ENCODE results near the gene TREM2. TPM values are rescaled to one million over a fixed set of nuclear protein-coding genes. Genes with fewer than 3 reads are reported as not detected.

TREM2 gene
- total RNA-seq, 1 donor from 2014 or later, result not detected

- H3K4me1 ChIP-seq (ENCODE audit: insufficient read depth, low read length), result no peaks in the 10 kb centered on the region
- H3K79me2 ChIP-seq (ENCODE audit: insufficient read depth, low read length), result no peaks in the 10 kb centered on the region
- no peak overlapping the region for H3K4me2 ChIP-seq (ENCODE audit: low read length)
- no peaks in the 10 kb centered on the region for H3K9me3 ChIP-seq (ENCODE audit: insufficient read depth, low read depth, low read length)
- no peak for DNase-seq (ENCODE audit: low read depth)
- TF ChIP-seq EZH2 (IDR thresholded peaks at IDR 0.05; ENCODE audit: insufficient read depth, low read length), result no peak
- TF ChIP-seq, protein P1, sequence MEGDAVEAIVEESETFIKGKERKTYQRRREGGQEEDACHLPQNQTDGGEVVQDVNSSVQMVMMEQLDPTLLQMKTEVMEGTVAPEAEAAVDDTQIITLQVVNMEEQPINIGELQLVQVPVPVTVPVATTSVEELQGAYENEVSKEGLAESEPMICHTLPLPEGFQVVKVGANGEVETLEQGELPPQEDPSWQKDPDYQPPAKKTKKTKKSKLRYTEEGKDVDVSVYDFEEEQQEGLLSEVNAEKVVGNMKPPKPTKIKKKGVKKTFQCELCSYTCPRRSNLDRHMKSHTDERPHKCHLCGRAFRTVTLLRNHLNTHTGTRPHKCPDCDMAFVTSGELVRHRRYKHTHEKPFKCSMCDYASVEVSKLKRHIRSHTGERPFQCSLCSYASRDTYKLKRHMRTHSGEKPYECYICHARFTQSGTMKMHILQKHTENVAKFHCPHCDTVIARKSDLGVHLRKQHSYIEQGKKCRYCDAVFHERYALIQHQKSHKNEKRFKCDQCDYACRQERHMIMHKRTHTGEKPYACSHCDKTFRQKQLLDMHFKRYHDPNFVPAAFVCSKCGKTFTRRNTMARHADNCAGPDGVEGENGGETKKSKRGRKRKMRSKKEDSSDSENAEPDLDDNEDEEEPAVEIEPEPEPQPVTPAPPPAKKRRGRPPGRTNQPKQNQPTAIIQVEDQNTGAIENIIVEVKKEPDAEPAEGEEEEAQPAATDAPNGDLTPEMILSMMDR (IDR thresholded peaks at IDR 0.05; ENCODE audit: insufficient read depth, low read depth, low read length), result no peak
- H2AFZ ChIP-seq (ENCODE audit: low read depth, low read length), result no peak overlapping the region
- Mint-ChIP-seq H3K9me3 (ENCODE audit: unreplicated experiment) (peaks cover 5% of the 10 kb centered on the region), H3K36me3 (ENCODE audit: low read depth, unreplicated experiment) (peaks cover 3% of the 10 kb centered on the region), H3K4me3 (ENCODE audit: unreplicated experiment) (no peak overlapping the region), H3K27ac (ENCODE audit: unreplicated experiment) (no peak overlapping the region), H3K27me3 (ENCODE audit: low read depth, unreplicated experiment) (peaks cover 38% of the 10 kb centered on the region), H3K4me1 (ENCODE audit: low read depth, unreplicated experiment) (peaks cover 4% of the 10 kb centered on the region)
- H3K9ac ChIP-seq (ENCODE audit: low read length), result no peak overlapping the region
- no peaks in the 10 kb centered on the region for H3K27me3 ChIP-seq (ENCODE audit: insufficient read depth, low read length)
- no peaks in the 10 kb centered on the region for H3K36me3 ChIP-seq (ENCODE audit: insufficient read depth, low read length)
- H3K27ac ChIP-seq (ENCODE audit: low read depth, low read length), result no peak overlapping the region
- no peak for FAIRE-seq
- no peaks in the 10 kb centered on the region for H4K20me1 ChIP-seq (ENCODE audit: insufficient read depth, low read length)
- H3K4me3 ChIP-seq (ENCODE audit: insufficient read depth, low read depth, low read length), result no peak overlapping the region
Observed at GRCh38 chr6:41156001-41156400, 6.9 kb downstream of the TREM2 start.

- Histone ChIP-seq H3K27ac (ENCODE audit: low read depth, low read length) (no peak overlapping the region), H3K9ac (ENCODE audit: low read length) (no peak overlapping the region), H3K9me3 (ENCODE audit: insufficient read depth, low read depth, low read length) (no peaks in the 10 kb centered on the region), H3K4me1 (ENCODE audit: insufficient read depth, low read length) (no peaks in the 10 kb centered on the region), H4K20me1 (ENCODE audit: insufficient read depth, low read length) (no peaks in the 10 kb centered on the region), H3K4me2 (ENCODE audit: low read length) (no peak overlapping the region), H3K27me3 (ENCODE audit: insufficient read depth, low read length) (no peaks in the 10 kb centered on the region), H2AFZ (ENCODE audit: low read depth, low read length) (no peak overlapping the region), H3K4me3 (ENCODE audit: insufficient read depth, low read depth, low read length) (no peak overlapping the region), H3K36me3 (ENCODE audit: insufficient read depth, low read length) (no peaks in the 10 kb centered on the region), H3K79me2 (ENCODE audit: insufficient read depth, low read length) (no peaks in the 10 kb centered on the region)
- TF ChIP-seq, protein P1 (IDR thresholded peaks at IDR 0.05; ENCODE audit: insufficient read depth, low read depth, low read length), result no peak
- TF ChIP-seq EZH2 (IDR thresholded peaks at IDR 0.05; ENCODE audit: insufficient read depth, low read length), result no peak
- Mint-ChIP-seq H3K36me3 (ENCODE audit: low read depth, unreplicated experiment) (peaks cover 3% of the 10 kb centered on the region), H3K4me1 (ENCODE audit: low read depth, unreplicated experiment) (peaks cover 4% of the 10 kb centered on the region), H3K27me3 (ENCODE audit: low read depth, unreplicated experiment) (peaks cover 45% of the 10 kb centered on the region), H3K9me3 (ENCODE audit: unreplicated experiment) (peaks cover 5% of the 10 kb centered on the region), H3K27ac (ENCODE audit: unreplicated experiment) (no peak overlapping the region), H3K4me3 (ENCODE audit: unreplicated experiment) (no peak overlapping the region)
- DNase-seq (ENCODE audit: low read depth) (no peak), FAIRE-seq (no peak)
Observed at GRCh38 chr6:41155132-41155805, 7.6 kb downstream of the TREM2 start.

DNA sequence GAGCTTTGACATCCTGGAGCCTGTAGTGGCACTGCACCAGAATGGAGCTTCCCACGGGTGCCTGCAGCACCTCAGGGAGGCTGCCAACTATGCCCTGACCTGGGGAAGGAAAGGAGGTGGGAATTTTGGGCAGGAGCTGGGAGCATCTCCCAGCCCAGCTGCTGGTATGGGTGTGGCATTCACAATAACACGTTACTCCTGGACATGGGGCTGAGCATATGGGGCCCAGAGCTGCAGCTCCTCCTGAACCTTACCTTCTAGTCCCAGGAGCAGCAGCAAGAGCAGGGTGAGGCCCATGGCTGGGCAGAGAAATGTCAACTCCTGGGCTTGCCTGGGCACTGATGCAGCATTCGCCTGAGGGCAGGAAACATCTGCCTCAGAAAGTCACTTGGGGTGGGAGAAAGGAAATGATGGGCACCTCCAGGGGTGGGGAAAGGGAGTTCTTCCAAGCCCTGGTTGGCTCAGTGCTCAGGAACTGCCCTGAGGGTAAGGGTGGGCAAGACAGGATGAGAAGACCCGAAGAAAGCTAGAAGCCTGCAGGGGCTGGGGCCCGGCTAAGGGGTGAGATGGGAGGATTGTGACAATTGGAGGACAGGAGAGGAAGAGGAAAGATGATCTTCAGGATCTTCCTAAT, 8.8 kb downstream of the TREM2 start, which contains the start of gene TREML1:
TREML1 (minus strand) TSS at position 356 of the 634 bp plus-strand sequence; CDS start at position 297, 59 bp downstream.
- no peak within 1 kb of the TSS for H3K9ac ChIP-seq (ENCODE audit: low read length)
- Mint-ChIP-seq H3K4me1 (ENCODE audit: low read depth, unreplicated experiment) (peaks cover 4% of the 10 kb centered on the region), H3K9me3 (ENCODE audit: unreplicated experiment) (peaks cover 5% of the 10 kb centered on the region), H3K4me3 (ENCODE audit: unreplicated experiment) (no peak within 1 kb of the TSS), H3K36me3 (ENCODE audit: low read depth, unreplicated experiment) (peaks cover 3% of the 10 kb centered on the region), H3K27me3 (ENCODE audit: low read depth, unreplicated experiment) (peaks cover 48% of the 10 kb centered on the region), H3K27ac (ENCODE audit: unreplicated experiment) (no peak within 1 kb of the TSS)
- H3K4me2 ChIP-seq (ENCODE audit: low read length), result no peak within 1 kb of the TSS
- TF ChIP-seq EZH2 (IDR thresholded peaks at IDR 0.05; ENCODE audit: insufficient read depth, low read length), result no peak
- TF ChIP-seq, protein P1 (IDR thresholded peaks at IDR 0.05; ENCODE audit: insufficient read depth, low read depth, low read length), result no peak
- DNase-seq (ENCODE audit: low read depth), result no peak
- H3K9me3 ChIP-seq (ENCODE audit: insufficient read depth, low read depth, low read length), result no peaks in the 10 kb centered on the region
- no peaks in the 10 kb centered on the region for H3K27me3 ChIP-seq (ENCODE audit: insufficient read depth, low read length)
- H3K79me2 ChIP-seq (ENCODE audit: insufficient read depth, low read length), result no peaks in the 10 kb centered on the region
- no peak within 1 kb of the TSS for H3K4me3 ChIP-seq (ENCODE audit: insufficient read depth, low read depth, low read length)
- H3K4me1 ChIP-seq (ENCODE audit: insufficient read depth, low read length), result no peaks in the 10 kb centered on the region
- no peak within 1 kb of the TSS for H3K27ac ChIP-seq (ENCODE audit: low read depth, low read length)
- H4K20me1 ChIP-seq (ENCODE audit: insufficient read depth, low read length), result no peaks in the 10 kb centered on the region
- H2AFZ ChIP-seq (ENCODE audit: low read depth, low read length), result no peak within 1 kb of the TSS
- no peaks in the 10 kb centered on the region for H3K36me3 ChIP-seq (ENCODE audit: insufficient read depth, low read length)
- FAIRE-seq, result no peak

Data from astrocyte (in vitro differentiated cells and primary cell).